Kidney (tissue), 14 donors: ENCODE measurements around the gene ATP2B1. TPM values are rescaled to one million over a fixed set of nuclear protein-coding genes. Genes with fewer than 3 reads are reported as not detected.

Experiments
- DNase-seq, 5 donors: peaks; one replicate each; pipeline ENCODE4 v3.0.0-alpha.2; 2013 to 2020
- FAIRE-seq: peaks from 2 replicates; lab custom pipeline; 2012; peaks lifted over from hg19 to GRCh38; lab: Jason Lieb, UNC
- H3K27ac ChIP-seq, 2 donors: one replicate each; pipeline ENCODE4 v1.7.0; 2013; ENCODE audit warnings: low read depth in 2 of 2, low read length in 2 of 2, inconsistent platforms in 1 of 2
- H3K27me3 ChIP-seq: one replicate; pipeline ENCODE4 v1.7.1; 2013; ENCODE audit warnings: low read length, inconsistent platforms; ENCODE audit not compliant: control insufficient read depth, insufficient read depth
- H3K36me3 ChIP-seq, 3 donors: one replicate each; pipeline versions ENCODE4 v1.7.0 to v1.7.1; 2013; ENCODE audit warnings: low read length in 3 of 3, control low read depth in 1 of 3, inconsistent platforms in 1 of 3; ENCODE audit not compliant: insufficient read depth in 3 of 3, control insufficient read depth in 2 of 3
- H3K4me1 ChIP-seq, 3 donors: one replicate each; pipeline versions ENCODE4 v1.7.0 to v1.7.1; 2013; ENCODE audit warnings: low read length in 3 of 3, inconsistent platforms in 1 of 3, low read depth in 1 of 3; ENCODE audit not compliant: control insufficient read depth in 2 of 3, insufficient read depth in 2 of 3
- H3K4me3 ChIP-seq, 3 donors: one replicate each; pipeline versions ENCODE4 v1.7.0 to v1.8.1; 2013; ENCODE audit warnings: low read length in 3 of 3, control low read depth in 1 of 3, inconsistent platforms in 1 of 3
- H3K9ac ChIP-seq, 3 donors: one replicate each; pipeline versions ENCODE4 v1.7.0 to v1.7.1; 2013; ENCODE audit warnings: low read length in 3 of 3, control low read depth in 1 of 3, inconsistent platforms in 1 of 3
- H3K9me3 ChIP-seq, 3 donors: one replicate each; pipeline versions ENCODE4 v1.7.0 to v1.7.1; 2013; ENCODE audit warnings: low read length in 3 of 3, control low read depth in 1 of 3, inconsistent platforms in 1 of 3; ENCODE audit not compliant: control insufficient read depth in 2 of 3, insufficient read depth in 1 of 3
- intact Hi-C: fragments of 100-400 bp; cut with DNase I; formaldehyde crosslinking; loops from one replicate; pipeline ENCODE4 v1.11.1; 2022
- polyA plus RNA-seq: library from polyadenylated mRNA; stranded (reverse); fragments of 350-450 nt; fragmentation: Illumina TruSeq; extraction: RNeasy Lipid Tissue Mini Kit (QIAGEN cat#74804); gene quantifications from one replicate; pipeline ENCODE4 v1.2.3, GENCODE V29; 2014; ENCODE audit warnings: low read depth, low replicate concordance; ENCODE audit not compliant: insufficient read depth
- total RNA-seq: library from RNA; stranded (reverse); fragmentation: NEBNext Ultra II Directional; extraction: Animal tissue kit (Norgen Biotek cat#: 25700); gene quantifications from one replicate; pipeline ENCODE4 v1.2.1, GENCODE V29; 2021
- TF ChIP-seq, protein P1 (sequence below): IDR thresholded peaks from 3 replicates; pipeline ENCODE4 v1.5.1; 2012; ENCODE audit warnings: mild to moderate bottlenecking, moderate library complexity, borderline replicate concordance; ENCODE audit not compliant: insufficient read depth; ENCODE audit errors: extremely low read depth
- donor health status: control.
- donor health status: control.
- donor health status: control.
- donor health status: control.
- donor health status: control.
- donor health status: DM: yes; HTN: yes; CAD: no.
- donor health status: Normal renal cell carcinoma (clear cell type).

ATP2B1 gene
- total and polyA plus RNA-seq, 2 donors from 2014 or later = 6.3 to 53.4 TPM

DNA sequence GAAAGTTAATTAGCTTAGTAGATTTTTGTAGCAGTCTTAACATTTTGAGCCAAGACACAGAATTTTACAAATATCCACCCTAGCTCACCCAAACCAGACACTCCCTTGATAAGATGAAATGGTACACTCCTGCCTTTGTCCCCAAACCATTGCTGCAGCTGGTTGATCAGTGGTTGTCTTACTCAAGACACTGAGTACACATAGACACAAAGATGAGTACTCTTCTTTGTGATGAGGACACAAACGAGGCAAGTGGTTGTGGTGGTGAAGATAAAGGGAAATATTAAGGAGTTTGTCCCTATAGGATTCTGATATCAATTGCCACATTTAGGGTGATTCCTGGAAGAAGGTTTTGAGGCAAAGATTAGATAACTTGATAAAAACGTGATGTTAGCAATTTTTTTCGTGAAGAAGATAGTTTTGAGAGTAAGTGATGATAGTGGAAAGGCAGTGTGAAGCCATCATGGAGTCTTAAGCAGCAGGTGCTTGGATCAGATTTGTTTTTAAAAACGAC is 21.4 kb upstream of the ATP2B1 start:
- H3K9me3 ChIP-seq = no peaks in the 10 kb centered on the region
- no peak overlapping the region for H3K9ac ChIP-seq
- FAIRE-seq = no peak
- no peaks in the 10 kb centered on the region for H3K4me1 ChIP-seq
- TF ChIP-seq, protein P1, sequence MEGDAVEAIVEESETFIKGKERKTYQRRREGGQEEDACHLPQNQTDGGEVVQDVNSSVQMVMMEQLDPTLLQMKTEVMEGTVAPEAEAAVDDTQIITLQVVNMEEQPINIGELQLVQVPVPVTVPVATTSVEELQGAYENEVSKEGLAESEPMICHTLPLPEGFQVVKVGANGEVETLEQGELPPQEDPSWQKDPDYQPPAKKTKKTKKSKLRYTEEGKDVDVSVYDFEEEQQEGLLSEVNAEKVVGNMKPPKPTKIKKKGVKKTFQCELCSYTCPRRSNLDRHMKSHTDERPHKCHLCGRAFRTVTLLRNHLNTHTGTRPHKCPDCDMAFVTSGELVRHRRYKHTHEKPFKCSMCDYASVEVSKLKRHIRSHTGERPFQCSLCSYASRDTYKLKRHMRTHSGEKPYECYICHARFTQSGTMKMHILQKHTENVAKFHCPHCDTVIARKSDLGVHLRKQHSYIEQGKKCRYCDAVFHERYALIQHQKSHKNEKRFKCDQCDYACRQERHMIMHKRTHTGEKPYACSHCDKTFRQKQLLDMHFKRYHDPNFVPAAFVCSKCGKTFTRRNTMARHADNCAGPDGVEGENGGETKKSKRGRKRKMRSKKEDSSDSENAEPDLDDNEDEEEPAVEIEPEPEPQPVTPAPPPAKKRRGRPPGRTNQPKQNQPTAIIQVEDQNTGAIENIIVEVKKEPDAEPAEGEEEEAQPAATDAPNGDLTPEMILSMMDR = no peak
- H3K27ac ChIP-seq = no peak overlapping the region
- intact Hi-C loops = no loop called here
- no peaks in the 10 kb centered on the region for H3K36me3 ChIP-seq
- H3K27me3 ChIP-seq = no peaks in the 10 kb centered on the region
- DNase-seq = no peak
- H3K4me3 ChIP-seq = no peak overlapping the region

DNA sequence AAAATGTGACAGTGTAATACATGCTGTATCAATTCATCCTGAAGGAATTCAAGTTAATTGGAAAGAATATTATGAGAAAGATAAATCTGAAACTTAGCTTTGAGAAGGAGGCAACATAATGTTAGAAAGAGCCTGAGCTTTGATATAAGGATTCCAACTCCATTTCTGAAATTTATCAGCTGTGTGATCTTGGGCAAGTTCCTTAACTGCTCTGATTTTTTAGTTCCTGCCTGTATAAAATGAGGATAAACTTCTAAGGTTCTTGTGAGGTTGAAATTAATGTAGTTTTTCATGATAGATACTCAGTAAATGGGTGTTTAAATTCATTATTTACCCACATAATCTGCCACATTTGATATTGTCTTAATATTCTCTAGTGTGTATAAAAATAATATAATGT is 14.6 kb upstream of the ATP2B1 start:
- no peak overlapping the region for H3K27ac ChIP-seq
- intact Hi-C loops = no loop called here
- H3K4me3 ChIP-seq = no peak overlapping the region
- no peak overlapping the region for H3K9ac ChIP-seq
- DNase-seq (no peak), FAIRE-seq (no peak)
- TF ChIP-seq, protein P1 = no peak
- no peaks in the 10 kb centered on the region for H3K9me3 ChIP-seq
- H3K4me1 ChIP-seq = no peaks in the 10 kb centered on the region
- H3K27me3 ChIP-seq = no peaks in the 10 kb centered on the region
- H3K36me3 ChIP-seq = no peaks in the 10 kb centered on the region

DNA sequence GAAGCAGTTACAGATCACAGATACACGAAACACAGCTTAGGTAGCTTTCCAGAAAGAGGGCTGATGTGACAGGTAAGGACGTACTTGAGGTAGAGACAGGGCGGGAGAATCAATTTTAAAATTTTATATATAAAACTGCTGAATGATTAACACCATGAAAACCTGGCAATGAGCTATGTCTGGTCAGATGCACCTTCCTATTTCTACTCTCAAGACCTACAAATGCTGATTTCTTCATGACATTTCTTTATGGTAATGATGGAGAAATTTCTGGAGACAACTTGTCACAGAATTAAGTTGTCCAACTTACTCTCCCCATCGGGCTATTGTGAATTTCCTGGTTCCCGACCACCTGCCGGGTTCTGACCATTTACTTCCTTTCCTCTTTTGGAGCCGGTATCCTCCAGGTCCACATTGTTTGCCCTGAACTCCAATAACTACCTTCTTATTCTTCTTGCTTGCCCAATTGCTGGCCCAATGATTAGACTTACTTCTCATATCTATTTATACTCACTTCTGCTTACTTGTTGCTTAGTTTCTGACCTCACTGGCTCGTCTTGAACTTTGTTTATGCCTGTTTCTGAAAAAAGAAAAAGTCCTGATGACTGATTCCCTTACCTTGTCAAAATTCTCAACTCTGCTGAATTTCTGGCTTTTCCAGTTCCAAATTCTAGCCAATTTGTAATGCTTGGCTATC is 12.8 kb upstream of the ATP2B1 start:
- TF ChIP-seq, protein P1 = no peak
- Histone ChIP-seq H3K4me3 (no peak overlapping the region), H3K27ac (no peak overlapping the region), H3K4me1 (no peaks in the 10 kb centered on the region), H3K9ac (no peak overlapping the region), H3K27me3 (no peaks in the 10 kb centered on the region), H3K9me3 (no peaks in the 10 kb centered on the region), H3K36me3 (no peaks in the 10 kb centered on the region)
- FAIRE-seq = no peak
- intact Hi-C loops = no loop called here
- DNase-seq = no peak
